Activated CD4-positive, alpha-beta T cell treated with anti-CD3 and anti-CD28 coated beads for 48 hours (primary cell): ENCODE results near the gene OR4P4.

ENCODE experiments used
- DNase-seq: peaks from one replicate; pipeline ENCODE4 v3.0.0-alpha.2; 2020

OR4P4 gene

DNA sequence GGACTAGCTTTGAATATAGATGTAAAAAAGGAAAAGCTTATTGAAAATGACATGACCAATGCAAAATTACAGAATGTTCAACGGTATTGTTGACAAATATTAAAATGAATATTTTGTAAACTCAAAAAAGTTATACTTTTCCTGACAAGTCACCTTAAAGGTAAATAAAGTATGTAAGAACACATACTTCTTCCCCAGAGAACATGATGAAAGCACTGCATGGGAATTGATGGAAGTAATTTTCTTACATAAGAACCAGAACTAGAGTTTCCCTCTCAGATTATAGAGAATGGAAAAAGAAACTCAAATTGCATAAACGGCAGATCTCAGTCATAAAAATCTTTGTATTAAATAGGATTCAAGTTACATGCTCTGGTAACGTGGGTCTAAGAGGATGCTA, at the start of gene OR4P4:
Gene OR4P4, plus strand, starts transcription at position 301 of the 400 bp plus-strand sequence.
- no peak for DNase-seq

DNA sequence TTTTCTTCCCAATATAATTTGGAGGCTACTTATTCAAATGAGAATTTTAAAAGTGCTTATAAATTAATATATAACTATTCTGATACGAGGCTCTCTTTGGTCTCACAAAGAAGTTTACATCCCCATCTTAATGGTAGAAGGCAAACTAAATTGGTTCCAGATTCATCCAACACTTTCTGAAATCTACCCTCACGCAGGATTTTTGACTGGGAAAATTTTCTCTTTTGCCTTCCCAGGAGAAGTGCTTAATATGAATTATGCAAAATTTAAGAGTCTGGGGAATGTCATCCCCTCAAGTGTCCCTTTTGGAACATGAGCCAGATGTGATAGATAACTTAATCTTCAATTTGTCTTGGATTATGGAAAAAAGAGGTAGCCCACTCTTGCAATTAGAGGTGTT, 27.4 kb upstream of the OR4P4 start, which contains the start of gene OR4C11:
Gene OR4C11, minus strand, starts transcription at position 101 of the 400 bp plus-strand sequence. CDS start 3,272 bp downstream, outside the sequence.
- DNase-seq = no peak

DNA sequence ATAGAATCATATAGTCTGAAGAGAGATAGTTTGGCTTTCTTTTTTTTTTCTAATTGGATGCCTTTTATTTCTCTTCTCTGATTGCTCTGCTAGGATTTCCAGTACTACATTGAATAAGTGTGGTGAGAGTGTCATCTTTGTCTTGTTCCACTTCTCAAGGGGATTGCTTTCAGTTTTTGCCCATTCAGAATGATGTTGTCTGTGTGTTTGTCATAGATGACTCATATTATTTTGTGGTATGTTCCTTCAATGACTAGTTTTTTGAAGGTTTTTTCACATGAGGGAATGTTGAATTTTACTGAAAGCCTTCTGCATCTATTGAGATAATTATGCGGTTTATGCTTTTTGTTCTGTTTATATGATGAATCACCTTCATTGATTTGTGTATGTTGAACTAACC, 10.4 kb upstream of the OR4P4 start:
- DNase-seq = no peak

DNA sequence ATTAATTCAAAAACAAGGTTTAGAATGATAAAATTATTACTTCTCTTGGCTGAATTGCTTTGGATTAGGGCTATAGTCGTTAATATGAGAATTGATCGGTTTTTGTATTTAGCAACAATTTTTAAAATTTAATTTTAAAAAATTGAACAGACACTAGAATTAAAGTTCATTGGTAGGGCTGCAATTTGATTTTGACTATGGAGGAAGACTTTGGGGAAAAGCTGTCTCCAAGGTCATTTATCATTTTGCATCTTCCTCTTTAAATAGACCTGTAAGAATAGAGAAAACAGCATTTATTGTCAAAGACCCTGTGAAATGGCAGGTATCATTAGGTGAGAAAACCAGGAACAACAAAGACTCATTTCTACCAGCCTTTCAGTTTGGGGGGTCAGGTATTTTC, 13.1 kb downstream of the OR4P4 start, which contains the start of gene OR4S2:
Gene OR4S2, plus strand, starts transcription at position 301 of the 400 bp plus-strand sequence. CDS start 2,577 bp downstream, outside the sequence.
- DNase-seq = no peak

DNA sequence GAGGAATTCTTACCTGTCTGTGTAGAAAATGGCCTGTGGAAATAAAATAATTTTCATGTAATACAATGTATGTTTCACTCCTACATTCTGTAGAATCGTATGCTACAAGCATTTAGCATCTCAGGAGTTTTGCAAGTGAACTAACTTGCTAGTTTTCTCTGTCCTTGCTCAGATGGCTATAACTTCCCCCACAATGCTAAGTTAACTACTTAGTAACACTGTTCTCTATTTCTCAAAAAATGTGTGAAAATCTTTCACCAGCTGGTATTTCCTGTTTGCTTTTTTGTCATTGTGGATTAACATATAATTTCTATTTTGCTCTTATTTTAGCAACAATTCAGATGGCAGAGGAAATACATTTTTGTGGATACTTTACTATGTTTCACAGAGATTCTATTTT, 17.6 kb downstream of the OR4P4 start:
- DNase-seq = no peak

DNA sequence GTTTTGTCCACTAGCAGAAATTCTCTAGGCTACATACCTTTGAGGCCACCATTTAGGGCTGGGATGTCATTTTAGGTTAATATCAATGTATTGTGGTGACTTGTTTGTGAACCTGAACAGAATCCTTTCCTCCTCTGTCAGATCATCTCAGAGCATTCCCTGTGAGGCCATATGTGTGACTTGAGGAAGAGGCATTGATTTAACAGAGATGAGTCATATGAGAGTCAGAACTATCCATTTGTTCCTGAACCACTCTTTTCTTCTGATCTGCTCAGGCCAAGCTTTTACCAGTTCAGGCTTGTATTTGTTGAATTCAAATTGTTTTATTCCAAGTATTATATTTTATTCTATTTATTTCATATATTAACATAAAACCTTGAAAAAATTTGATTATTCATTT, 20.2 kb downstream of the OR4P4 start:
- DNase-seq = no peak

DNA sequence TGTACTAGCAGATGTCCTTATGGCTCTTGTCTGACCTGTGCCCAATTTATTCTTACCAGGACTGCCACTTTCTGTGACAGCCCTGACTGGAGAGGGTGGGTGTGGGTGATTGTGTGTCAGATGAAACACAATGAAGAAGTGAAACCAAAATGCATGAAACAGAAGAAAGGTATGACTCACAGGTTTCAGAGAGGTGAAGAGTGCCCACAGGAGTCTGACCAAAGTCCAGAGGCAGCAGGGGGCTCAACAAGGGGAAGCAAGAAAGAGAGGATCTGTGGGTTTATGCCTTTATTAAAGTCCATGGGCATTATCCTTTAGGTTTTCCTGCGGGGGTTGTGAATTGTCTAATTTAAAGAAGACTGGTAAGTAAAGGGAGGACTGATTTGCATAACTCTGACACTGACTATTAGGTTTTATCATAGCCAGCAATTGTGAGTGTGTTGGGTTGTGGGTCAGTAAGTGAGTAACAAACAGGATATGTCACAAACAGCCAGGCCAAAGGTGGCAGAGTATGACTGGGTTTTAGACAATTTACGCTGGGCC, 23.2 kb downstream of the OR4P4 start:
- no peak for DNase-seq

DNA sequence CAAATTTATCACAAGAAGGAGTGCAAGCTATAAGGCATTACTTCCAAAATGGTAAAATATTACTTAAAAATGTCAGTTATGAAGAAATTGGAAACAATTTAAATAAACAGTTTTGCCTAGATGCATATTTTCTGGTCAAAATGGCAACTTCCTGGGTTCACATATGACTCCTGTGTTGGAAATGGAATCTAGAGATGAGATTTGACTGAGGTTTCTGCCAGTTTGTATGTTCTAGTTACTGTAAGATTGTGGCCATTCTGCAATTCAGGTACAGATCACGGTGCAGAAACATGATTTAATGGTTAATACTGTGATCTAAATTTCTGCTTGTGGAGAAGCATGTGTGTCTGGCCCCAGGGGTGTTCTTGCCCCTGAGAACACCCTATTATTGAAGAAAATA, 23.7 kb downstream of the OR4P4 start:
- no peak for DNase-seq

DNA sequence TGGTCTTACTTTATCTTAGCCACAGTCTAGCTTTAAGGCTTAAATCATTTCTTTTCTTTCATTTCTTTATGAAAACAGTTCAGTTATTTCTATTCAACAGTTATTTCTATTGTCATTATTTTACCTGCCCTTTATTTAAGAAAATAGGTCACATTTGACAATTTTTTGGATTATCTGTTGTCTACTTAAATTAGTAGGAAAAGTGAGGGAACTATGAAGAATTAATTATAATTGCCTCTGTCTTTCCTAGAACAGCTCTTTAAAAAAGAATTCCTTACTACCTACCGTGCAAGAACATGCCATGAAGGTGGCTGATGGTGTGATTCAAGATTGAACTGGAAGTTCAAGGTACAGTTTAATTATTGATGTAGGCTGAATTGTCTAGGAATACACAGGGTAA, 27.0 kb downstream of the OR4P4 start, which contains the start of gene OR4C6:
Gene OR4C6, plus strand, starts transcription at position 301 of the 400 bp plus-strand sequence. CDS start 2,966 bp downstream, outside the sequence.
- DNase-seq = no peak

DNA sequence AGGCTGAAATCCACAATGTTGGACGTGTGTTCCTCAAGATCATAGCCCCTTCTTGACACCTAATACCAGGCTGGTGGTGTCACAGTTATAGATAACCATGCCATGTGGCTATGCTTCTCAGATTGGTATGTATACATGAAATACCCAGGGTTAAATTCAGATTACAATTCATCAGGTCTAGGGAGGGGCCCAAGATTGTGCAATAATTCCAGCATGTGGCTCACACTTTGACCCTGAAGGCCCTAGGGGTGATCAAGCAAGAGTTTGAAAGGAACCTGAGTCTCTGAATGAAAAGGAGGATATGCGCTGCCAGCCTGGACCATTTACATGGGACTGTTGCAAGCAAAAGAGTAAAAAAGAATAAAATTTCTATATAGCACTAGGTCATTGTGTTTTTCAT, 34.5 kb downstream of the OR4P4 start:
- DNase-seq = no peak

DNA sequence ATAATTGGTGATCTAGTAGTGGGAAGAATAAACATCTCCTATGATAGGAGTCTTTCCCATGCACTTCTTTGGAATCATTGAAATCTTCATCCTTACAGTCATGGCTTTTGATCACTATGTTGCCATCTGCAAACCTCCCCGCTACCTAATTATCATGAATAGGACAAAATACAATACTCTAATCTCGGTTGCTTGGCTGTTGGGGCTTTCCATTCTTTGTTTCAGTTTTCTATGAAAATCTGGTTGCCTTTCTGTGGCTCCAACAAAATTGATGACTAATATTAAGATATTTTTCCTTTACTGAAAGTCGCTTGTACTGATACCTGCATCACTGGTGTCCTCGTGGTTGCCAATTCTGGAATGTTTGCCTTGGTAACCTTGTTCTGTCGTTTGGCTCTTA, 38.9 kb downstream of the OR4P4 start:
- no peak for DNase-seq
